Measurements from ENCODE around the gene CFAP97D2. TPM values are rescaled to one million over a fixed set of nuclear protein-coding genes. Genes with fewer than 3 reads are reported as not detected.

The CFAP97D2 gene
- total RNA-seq, 3 donors from 2014 or later (not counting 1 experiment from before 2014, with no cell fraction given): 0.45 to 7.7 TPM; not detected in 1

GRCh38 chr13:114231886-114232285 lies 52.8 kb downstream of the CFAP97D2 start:
- peaks cover 3% of the 10 kb centered on the region for H3K36me3 ChIP-seq (ENCODE audit: control insufficient read depth, insufficient read depth, low read length)
- H3K27me3 ChIP-seq (ENCODE audit: control insufficient read depth, insufficient read depth, low read length): no peaks in the 10 kb centered on the region
- TF ChIP-seq CTCF (IDR thresholded peaks at IDR 0.05): no peak
- peaks cover 4 to 13% of the 10 kb centered on the region in 2 donors for H3K27me3 Mint-ChIP-seq (ENCODE audit: low read depth in 2 of 2)
- 78% methylated on average over 8 of the region's 8 CpGs for WGBS (ENCODE audit: insufficient coverage)
- H3K9me3 ChIP-seq (ENCODE audit: control insufficient read depth, insufficient read depth, low read length): no peaks in the 10 kb centered on the region
- H3K9me3 Mint-ChIP-seq: no peaks in the 10 kb centered on the region
- no peak overlapping the region for H3K27ac ChIP-seq (ENCODE audit: low read length)
- H3K4me3 ChIP-seq (ENCODE audit: low read length): no peak overlapping the region
- no peak overlapping the region for H3K4me3 Mint-ChIP-seq
- H3K27ac Mint-ChIP-seq: no peak overlapping the region
- ATAC-seq (no peak), DNase-seq (no peak)
- intact Hi-C loops (cut with micrococcal nuclease): no loop called here
- H3K36me3 Mint-ChIP-seq: no peaks in the 10 kb centered on the region
- peaks cover 18% of the 10 kb centered on the region for H3K4me1 ChIP-seq (ENCODE audit: control insufficient read depth, insufficient read depth, low read length)
- peaks cover 11 to 26% of the 10 kb centered on the region in 2 donors for H3K4me1 Mint-ChIP-seq

GRCh38 chr13:114234266-114234644 lies 55.2 kb downstream of the CFAP97D2 start:
- Mint-ChIP-seq H3K4me1 (peaks cover 18 to 20% of the 10 kb centered on the region in 2 donors), H3K36me3 (peaks cover 8% of the 10 kb centered on the region), H3K9me3 (no peaks in the 10 kb centered on the region), H3K27ac (peak overlapping the region; percentile 55 to 72), H3K27me3 (ENCODE audit: low read depth in 2 of 2) (peaks cover 4 to 13% of the 10 kb centered on the region in 2 donors), H3K4me3 (peak overlapping the region; percentile 94)
- no peaks in the 10 kb centered on the region for H3K27me3 ChIP-seq (ENCODE audit: control insufficient read depth, insufficient read depth, low read length)
- H3K36me3 ChIP-seq (ENCODE audit: control insufficient read depth, insufficient read depth, low read length): peaks cover 24% of the 10 kb centered on the region
- peaks cover 16% of the 10 kb centered on the region for H3K4me1 ChIP-seq (ENCODE audit: control insufficient read depth, insufficient read depth, low read length)
- DNase-seq: no peak
- no peaks in the 10 kb centered on the region for H3K9me3 ChIP-seq (ENCODE audit: control insufficient read depth, insufficient read depth, low read length)
- whole genome bisulfite sequencing (ENCODE audit: insufficient coverage): 67% methylated on average over 1 of the region's 4 CpGs
- peak overlapping the region; percentile 14 for H3K27ac ChIP-seq (ENCODE audit: low read length)
- TF ChIP-seq CTCF (IDR thresholded peaks at IDR 0.05): no peak
- ATAC-seq: no peak
- H3K4me3 ChIP-seq (ENCODE audit: low read length): peak overlapping the region; percentile 27
- intact Hi-C loops (cut with micrococcal nuclease): no loop called here

- H3K27ac ChIP-seq (ENCODE audit: low read length): peak within 1 kb of the TSS; percentile 46
- H3K4me1 ChIP-seq (ENCODE audit: control insufficient read depth, insufficient read depth, low read length): peaks cover 16% of the 10 kb centered on the region
- DNase-seq: peak; percentile 58 to 90
- peak within 1 kb of the TSS; percentile 74 for H3K4me3 ChIP-seq (ENCODE audit: low read length)
- Mint-ChIP-seq H3K27me3 (ENCODE audit: low read depth in 2 of 2) (peaks cover 4 to 8% of the 10 kb centered on the region in 2 donors), H3K9me3 (no peaks in the 10 kb centered on the region), H3K36me3 (peaks cover 8% of the 10 kb centered on the region), H3K4me3 (peak within 1 kb of the TSS; percentile 94), H3K4me1 (peaks cover 18 to 20% of the 10 kb centered on the region in 2 donors), H3K27ac (peak within 1 kb of the TSS; percentile 72 to 75)
- no peak for TF ChIP-seq CTCF (IDR thresholded peaks at IDR 0.05)
- WGBS (ENCODE audit: insufficient coverage): 1% methylated on average over 76 of the region's 76 CpGs
- H3K36me3 ChIP-seq (ENCODE audit: control insufficient read depth, insufficient read depth, low read length): peaks cover 30% of the 10 kb centered on the region
- intact Hi-C loops (cut with micrococcal nuclease): no loop called here
- ATAC-seq: peak; percentile 89 to 91 (median 91)
- H3K27me3 ChIP-seq (ENCODE audit: control insufficient read depth, insufficient read depth, low read length): no peaks in the 10 kb centered on the region
- no peaks in the 10 kb centered on the region for H3K9me3 ChIP-seq (ENCODE audit: control insufficient read depth, insufficient read depth, low read length)
Measured at GRCh38 chr13:114234645-114235421, 55.8 kb downstream of the CFAP97D2 start, which contains the start of gene CDC16. TSS of gene CDC16 (plus strand) at chr13:114234897. CDS start at chr13:114235085, 188 bp downstream.

Data from natural killer cell (primary cell).